ENCODE results near the gene LACTBL1. TPM values are rescaled to one million over a fixed set of nuclear protein-coding genes. Genes with fewer than 3 reads are reported as not detected.

LACTBL1 gene
- total RNA-seq, 2 experiments from 2014 or later, result not detected

- CTCF ChIA-PET (ENCODE audit: unreplicated experiment), result no interaction called here
- Histone ChIP-seq H3K79me2 (ENCODE audit: insufficient read depth, low read depth, low read length) (peaks cover 48% of the 10 kb centered on the region), H3K9me2 (ENCODE audit: insufficient read depth, low read length) (no peaks in the 10 kb centered on the region), H3K36me3 (ENCODE audit: insufficient read depth, low read length) (peaks cover 26% of the 10 kb centered on the region), H3K27ac (ENCODE audit: low read depth, low read length, poor library complexity, severe bottlenecking) (peak within 1 kb of the TSS; percentile 76), H3K9me3 (ENCODE audit: low read length) (peaks cover 21% of the 10 kb centered on the region; the same call in 1 of the 2 replicates), H3K4me3 (ENCODE audit: low read depth, low read length, poor library complexity, severe bottlenecking) (peak within 1 kb of the TSS; percentile 91), H3K4me2 (ENCODE audit: low read length) (peak within 1 kb of the TSS; percentile 92), H3K4me1 (ENCODE audit: insufficient read depth, low read length, poor library complexity, severe bottlenecking) (peaks cover 7% of the 10 kb centered on the region), H2AFZ (ENCODE audit: low read length) (peak within 1 kb of the TSS; percentile 93), H4K20me1 (ENCODE audit: insufficient read depth, low read length) (peaks cover 19% of the 10 kb centered on the region)
- BruUV-seq (replicated peaks), result no TSS peak
- TF ChIP-seq EZH2phosphoT487 (IDR thresholded peaks at IDR 0.05; ENCODE audit: borderline replicate concordance, low read depth, low read length) (no peak), CTCF (conservative IDR thresholded peaks at IDR 0.05; ENCODE audit: low read length) (peak; percentile 41; the same call in 1 of the 2 replicates)
- intact Hi-C loops (cut with micrococcal nuclease; ENCODE audit: unreplicated experiment), result loop anchor here (5.0 to 10.0 kb wide), 2 partner anchors 463 to 564 kb away; partner anchors contain the start of genes ASAP3 and ZBTB40
- POLR2A ChIA-PET, result interaction anchor here (0.8 kb wide), 1 partner anchor 280 kb away, joined by 3 read pairs; no protein-coding TSS in a partner anchor
- DNase-seq (ENCODE audit: low spot score), result peak; percentile 99
Observed at GRCh38 chr1:23019094-23019862, 46.6 kb upstream of the LACTBL1 start, which contains the start of gene KDM1A. Gene KDM1A (plus strand): TSS chr1:23019468. CDS start chr1:23019597, 129 bp downstream.

- Histone ChIP-seq H3K4me3 (ENCODE audit: low read depth, low read length, poor library complexity, severe bottlenecking) (peak overlapping the region; percentile 91), H3K27ac (ENCODE audit: low read depth, low read length, poor library complexity, severe bottlenecking) (peak overlapping the region; percentile 23), H3K4me1 (ENCODE audit: insufficient read depth, low read length, poor library complexity, severe bottlenecking) (peaks cover 12% of the 10 kb centered on the region), H3K9me3 (ENCODE audit: low read length) (peaks cover 16% of the 10 kb centered on the region; the same call in 1 of the 2 replicates), H3K36me3 (ENCODE audit: insufficient read depth, low read length) (peaks cover 21% of the 10 kb centered on the region), H3K4me2 (ENCODE audit: low read length) (peak overlapping the region; percentile 76), H3K79me2 (ENCODE audit: insufficient read depth, low read depth, low read length) (peaks cover 42% of the 10 kb centered on the region), H2AFZ (ENCODE audit: low read length) (peak overlapping the region; percentile 93), H3K9me2 (ENCODE audit: insufficient read depth, low read length) (no peaks in the 10 kb centered on the region), H4K20me1 (ENCODE audit: insufficient read depth, low read length) (peaks cover 16% of the 10 kb centered on the region)
- BruUV-seq (replicated peaks), result TSS peak; percentile 71
- intact Hi-C loops (cut with micrococcal nuclease; ENCODE audit: unreplicated experiment), result loop anchor here (5.0 to 10.0 kb wide), 2 partner anchors 464 to 564 kb away; partner anchors contain the start of genes ASAP3 and ZBTB40
- TF ChIP-seq EZH2phosphoT487 (IDR thresholded peaks at IDR 0.05; ENCODE audit: borderline replicate concordance, low read depth, low read length) (no peak), CTCF (conservative IDR thresholded peaks at IDR 0.05; ENCODE audit: low read length) (no peak)
- CTCF ChIA-PET (ENCODE audit: unreplicated experiment), result no interaction called here
- no peak for DNase-seq (ENCODE audit: low spot score)
- POLR2A ChIA-PET, result interaction anchor here (0.8 kb wide), 1 partner anchor 280 kb away, joined by 3 read pairs; no protein-coding TSS in a partner anchor
Observed at GRCh38 chr1:23018661-23019093, 46.0 kb upstream of the LACTBL1 start.
